Measurements from ENCODE around the gene COL4A5.

COL4A5 gene

DNA sequence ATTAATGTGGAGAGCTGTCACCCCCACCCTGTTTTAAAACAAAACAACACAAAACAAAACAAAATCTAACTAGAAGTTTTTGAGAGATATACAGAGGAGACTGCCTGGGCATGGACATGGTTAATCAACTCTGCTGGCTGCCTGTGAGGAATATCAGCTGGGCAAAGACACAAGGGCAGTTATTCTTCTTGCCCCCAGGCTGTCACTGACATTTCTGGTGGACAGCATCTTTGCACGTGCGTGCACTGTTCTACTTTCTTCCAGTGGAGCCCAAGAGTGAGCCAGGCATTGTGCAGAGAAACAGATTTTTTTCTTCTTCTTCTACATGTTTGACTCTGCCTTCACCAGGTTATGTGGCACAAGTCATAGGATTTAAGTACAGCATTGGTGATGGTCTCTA, 282.9 kb downstream of the COL4A5 start:
- no peak overlapping the region for H3K27ac ChIP-seq (ENCODE audit: low read depth, low read length)
- H3K9me2 ChIP-seq (replicated peaks; ENCODE audit: insufficient read depth, low read length), result no peaks in the 10 kb centered on the region
- H3K27me3 ChIP-seq (ENCODE audit: low read length), result no peaks in the 10 kb centered on the region
- TF ChIP-seq EZH2phosphoT487 (conservative IDR thresholded peaks at IDR 0.05; ENCODE audit: low read length), result no peak
- TF ChIP-seq, protein P1, sequence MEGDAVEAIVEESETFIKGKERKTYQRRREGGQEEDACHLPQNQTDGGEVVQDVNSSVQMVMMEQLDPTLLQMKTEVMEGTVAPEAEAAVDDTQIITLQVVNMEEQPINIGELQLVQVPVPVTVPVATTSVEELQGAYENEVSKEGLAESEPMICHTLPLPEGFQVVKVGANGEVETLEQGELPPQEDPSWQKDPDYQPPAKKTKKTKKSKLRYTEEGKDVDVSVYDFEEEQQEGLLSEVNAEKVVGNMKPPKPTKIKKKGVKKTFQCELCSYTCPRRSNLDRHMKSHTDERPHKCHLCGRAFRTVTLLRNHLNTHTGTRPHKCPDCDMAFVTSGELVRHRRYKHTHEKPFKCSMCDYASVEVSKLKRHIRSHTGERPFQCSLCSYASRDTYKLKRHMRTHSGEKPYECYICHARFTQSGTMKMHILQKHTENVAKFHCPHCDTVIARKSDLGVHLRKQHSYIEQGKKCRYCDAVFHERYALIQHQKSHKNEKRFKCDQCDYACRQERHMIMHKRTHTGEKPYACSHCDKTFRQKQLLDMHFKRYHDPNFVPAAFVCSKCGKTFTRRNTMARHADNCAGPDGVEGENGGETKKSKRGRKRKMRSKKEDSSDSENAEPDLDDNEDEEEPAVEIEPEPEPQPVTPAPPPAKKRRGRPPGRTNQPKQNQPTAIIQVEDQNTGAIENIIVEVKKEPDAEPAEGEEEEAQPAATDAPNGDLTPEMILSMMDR (IDR thresholded peaks at IDR 0.05; ENCODE audit: insufficient read depth, low read length, poor library complexity, severe bottlenecking), result no peak
- no peak overlapping the region for H3K4me2 ChIP-seq (ENCODE audit: low read depth, low read length, poor library complexity, severe bottlenecking)
- no peak overlapping the region for H2AFZ ChIP-seq (ENCODE audit: low read depth, low read length, severe bottlenecking)
- no peak overlapping the region for H3K9ac ChIP-seq (ENCODE audit: low read length)
- no peaks in the 10 kb centered on the region for H3F3A ChIP-seq (ENCODE audit: insufficient read depth)
- no peaks in the 10 kb centered on the region for H3K9me3 ChIP-seq (ENCODE audit: insufficient read depth, low read length)
- no peaks in the 10 kb centered on the region for H3K79me2 ChIP-seq (ENCODE audit: insufficient read depth, low read length)
- H3K36me3 ChIP-seq (ENCODE audit: low read length), result no peaks in the 10 kb centered on the region
- no peak overlapping the region for H3K4me3 ChIP-seq (ENCODE audit: insufficient read depth, low read length, poor library complexity, severe bottlenecking)
- H4K20me1 ChIP-seq (ENCODE audit: low read depth, low read length), result no peaks in the 10 kb centered on the region

DNA sequence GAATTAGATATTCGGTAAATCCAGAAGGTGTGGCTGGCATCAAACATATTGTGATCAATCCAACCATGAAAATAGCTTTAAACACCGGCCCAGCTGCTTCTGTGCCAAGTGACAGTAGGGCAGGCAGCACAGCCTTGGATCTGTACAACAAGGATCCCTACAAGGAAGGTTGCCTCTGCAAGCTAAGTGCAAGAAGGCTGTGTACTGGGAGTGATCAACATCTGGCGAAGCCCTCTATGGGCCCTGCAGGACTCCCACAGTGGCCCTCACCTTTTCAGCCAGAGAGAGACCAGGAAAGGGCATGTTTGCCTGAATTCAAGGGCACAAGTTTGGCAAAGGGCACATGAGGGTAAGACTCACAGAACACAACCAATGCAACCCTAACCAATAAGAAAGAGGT, 287.1 kb downstream of the COL4A5 start:
- no peaks in the 10 kb centered on the region for H4K20me1 ChIP-seq (ENCODE audit: low read depth, low read length)
- no peaks in the 10 kb centered on the region for H3K79me2 ChIP-seq (ENCODE audit: insufficient read depth, low read length)
- no peaks in the 10 kb centered on the region for H3K9me3 ChIP-seq (ENCODE audit: insufficient read depth, low read length)
- H3K27ac ChIP-seq (ENCODE audit: low read depth, low read length), result no peak overlapping the region
- H2AFZ ChIP-seq (ENCODE audit: low read depth, low read length, severe bottlenecking), result no peak overlapping the region
- H3K9ac ChIP-seq (ENCODE audit: low read length), result no peak overlapping the region
- no peak overlapping the region for H3K4me3 ChIP-seq (ENCODE audit: insufficient read depth, low read length, poor library complexity, severe bottlenecking)
- H3K27me3 ChIP-seq (ENCODE audit: low read length), result no peaks in the 10 kb centered on the region
- no peaks in the 10 kb centered on the region for H3K36me3 ChIP-seq (ENCODE audit: low read length)
- H3K4me2 ChIP-seq (ENCODE audit: low read depth, low read length, poor library complexity, severe bottlenecking), result no peak overlapping the region
- no peak for TF ChIP-seq EZH2phosphoT487 (conservative IDR thresholded peaks at IDR 0.05; ENCODE audit: low read length)
- TF ChIP-seq, protein P1 (IDR thresholded peaks at IDR 0.05; ENCODE audit: insufficient read depth, low read length, poor library complexity, severe bottlenecking), result no peak
- no peaks in the 10 kb centered on the region for H3K9me2 ChIP-seq (replicated peaks; ENCODE audit: insufficient read depth, low read length)
- H3F3A ChIP-seq (ENCODE audit: insufficient read depth), result no peaks in the 10 kb centered on the region

DNA sequence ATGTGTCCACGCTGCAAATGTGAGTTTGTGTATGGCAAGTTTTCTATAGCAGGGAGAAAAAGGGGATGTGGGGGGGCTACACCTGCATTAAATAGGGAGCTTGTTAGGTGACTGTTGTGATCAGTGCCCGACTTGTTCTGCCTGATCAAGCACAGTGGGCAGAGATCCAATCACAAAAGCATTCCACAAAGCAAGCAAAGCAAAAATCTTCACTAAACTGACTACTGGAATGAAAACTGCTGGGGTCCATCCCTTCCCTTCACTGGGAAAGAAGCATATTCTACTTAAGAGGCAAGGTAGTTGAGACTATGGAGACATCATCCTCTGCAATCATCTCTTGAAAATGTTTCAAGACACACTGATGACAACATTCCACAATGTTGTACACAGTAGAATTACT, 291.5 kb downstream of the COL4A5 start:
- no peak overlapping the region for H3K4me3 ChIP-seq (ENCODE audit: insufficient read depth, low read length, poor library complexity, severe bottlenecking)
- H3K79me2 ChIP-seq (ENCODE audit: insufficient read depth, low read length), result no peaks in the 10 kb centered on the region
- no peaks in the 10 kb centered on the region for H3K9me3 ChIP-seq (ENCODE audit: insufficient read depth, low read length)
- no peaks in the 10 kb centered on the region for H3K27me3 ChIP-seq (ENCODE audit: low read length)
- no peak overlapping the region for H3K9ac ChIP-seq (ENCODE audit: low read length)
- TF ChIP-seq, protein P1 (IDR thresholded peaks at IDR 0.05; ENCODE audit: insufficient read depth, low read length, poor library complexity, severe bottlenecking), result no peak
- no peak for TF ChIP-seq EZH2phosphoT487 (conservative IDR thresholded peaks at IDR 0.05; ENCODE audit: low read length)
- no peak overlapping the region for H3K4me2 ChIP-seq (ENCODE audit: low read depth, low read length, poor library complexity, severe bottlenecking)
- H2AFZ ChIP-seq (ENCODE audit: low read depth, low read length, severe bottlenecking), result no peak overlapping the region
- H3K36me3 ChIP-seq (ENCODE audit: low read length), result no peaks in the 10 kb centered on the region
- no peaks in the 10 kb centered on the region for H4K20me1 ChIP-seq (ENCODE audit: low read depth, low read length)
- no peaks in the 10 kb centered on the region for H3F3A ChIP-seq (ENCODE audit: insufficient read depth)
- H3K9me2 ChIP-seq (replicated peaks; ENCODE audit: insufficient read depth, low read length), result no peaks in the 10 kb centered on the region
- H3K27ac ChIP-seq (ENCODE audit: low read depth, low read length), result no peak overlapping the region
